HEK293 (cell line): ENCODE data around the gene TTLL11.

Experiments
- ATF2 ChIP-seq: fragments of 450-650 bp; formaldehyde crosslinking; IDR thresholded peaks from 2 replicates; pipeline ENCODE4 v1.5.1; 2016; ENCODE audit warnings: missing biosample characterization, missing genetic modification characterization, low read depth
- CTCF ChIP-seq: fragments of 450-650 bp; formaldehyde crosslinking; IDR thresholded peaks from 2 replicates; pipeline ENCODE4 v1.5.1; 2016; ENCODE audit warnings: missing biosample characterization, missing genetic modification characterization
- PRDM4 ChIP-seq: fragments of 450-650 bp; formaldehyde crosslinking; IDR thresholded peaks from 2 replicates; pipeline ENCODE4 v1.5.1; 2017; ENCODE audit warnings: missing biosample characterization, missing genetic modification characterization
- REST ChIP-seq: fragments of 450-650 bp; formaldehyde crosslinking; IDR thresholded peaks from 2 replicates; pipeline ENCODE4 v1.5.1; 2016; ENCODE audit warnings: missing biosample characterization, missing genetic modification characterization
- SALL2 ChIP-seq: fragments of 450-650 bp; formaldehyde crosslinking; IDR thresholded peaks from 2 replicates; pipeline ENCODE4 v1.5.0; 2017; ENCODE audit warnings: missing biosample characterization, mild to moderate bottlenecking, missing genetic modification characterization, borderline replicate concordance
- ZBTB1 ChIP-seq: fragments of 450-650 bp; formaldehyde crosslinking; IDR thresholded peaks from 2 replicates; pipeline ENCODE4 v1.5.1; 2016; ENCODE audit warnings: missing biosample characterization, missing genetic modification characterization
- ZNF266 ChIP-seq: fragments of 450-650 bp; formaldehyde crosslinking; IDR thresholded peaks from 2 replicates; pipeline ENCODE4 v1.5.1; 2016; ENCODE audit warnings: missing biosample characterization, missing genetic modification characterization, low read depth
- ZNF280D ChIP-seq: fragments of 450-650 bp; formaldehyde crosslinking; IDR thresholded peaks from 2 replicates; pipeline ENCODE4 v1.5.1; 2016; ENCODE audit warnings: missing biosample characterization, missing genetic modification characterization
- ZNF362 ChIP-seq: fragments of 450-650 bp; formaldehyde crosslinking; IDR thresholded peaks from 2 replicates; pipeline ENCODE4 v1.5.1; 2016; ENCODE audit warnings: missing biosample characterization, missing genetic modification characterization
- ZNF366 ChIP-seq: fragments of 450-650 bp; formaldehyde crosslinking; conservative IDR thresholded peaks from 2 replicates; pipeline ENCODE4 v1.5.1; 2016; ENCODE audit warnings: missing biosample characterization, missing genetic modification characterization
- ZNF449 ChIP-seq: fragments of 450-650 bp; formaldehyde crosslinking; IDR thresholded peaks from 2 replicates; pipeline ENCODE4 v1.5.1; 2017; ENCODE audit warnings: missing biosample characterization, mild to moderate bottlenecking, missing genetic modification characterization, moderate library complexity

GRCh38 chr9:122028089-122028488 lies 65.0 kb downstream of the TTLL11 start:
- TF ChIP-seq ZNF362 (tag by site-specific recombination): no peak
- no peak for TF ChIP-seq REST (tag by site-specific recombination)
- no peak for TF ChIP-seq ZBTB1 (tag by site-specific recombination)
- TF ChIP-seq SALL2 (tag by site-specific recombination): no peak
- no peak for TF ChIP-seq CTCF (tag by site-specific recombination)
- TF ChIP-seq ZNF280D (tag by site-specific recombination): no peak
- TF ChIP-seq ZNF366 (tag by site-specific recombination): no peak
- no peak for TF ChIP-seq ATF2
- no peak for TF ChIP-seq ZNF266 (tag by site-specific recombination)
- no peak for TF ChIP-seq PRDM4 (tag by site-specific recombination)
- TF ChIP-seq ZNF449: no peak
